Stimulated activated CD4-positive, alpha-beta T cell treated with anti-CD3 and anti-CD28 coated beads, Interleukin-15, amount 100 ng/mL, for 24 hours (primary cell): ENCODE data around the gene SIK2.
A peak's percentile ranks its signal among the peaks of the same experiment; 100 is the strongest.

Experiments
- DNase-seq: peaks from one replicate; pipeline ENCODE4 v3.0.0-alpha.2; 2020

The SIK2 gene

DNA sequence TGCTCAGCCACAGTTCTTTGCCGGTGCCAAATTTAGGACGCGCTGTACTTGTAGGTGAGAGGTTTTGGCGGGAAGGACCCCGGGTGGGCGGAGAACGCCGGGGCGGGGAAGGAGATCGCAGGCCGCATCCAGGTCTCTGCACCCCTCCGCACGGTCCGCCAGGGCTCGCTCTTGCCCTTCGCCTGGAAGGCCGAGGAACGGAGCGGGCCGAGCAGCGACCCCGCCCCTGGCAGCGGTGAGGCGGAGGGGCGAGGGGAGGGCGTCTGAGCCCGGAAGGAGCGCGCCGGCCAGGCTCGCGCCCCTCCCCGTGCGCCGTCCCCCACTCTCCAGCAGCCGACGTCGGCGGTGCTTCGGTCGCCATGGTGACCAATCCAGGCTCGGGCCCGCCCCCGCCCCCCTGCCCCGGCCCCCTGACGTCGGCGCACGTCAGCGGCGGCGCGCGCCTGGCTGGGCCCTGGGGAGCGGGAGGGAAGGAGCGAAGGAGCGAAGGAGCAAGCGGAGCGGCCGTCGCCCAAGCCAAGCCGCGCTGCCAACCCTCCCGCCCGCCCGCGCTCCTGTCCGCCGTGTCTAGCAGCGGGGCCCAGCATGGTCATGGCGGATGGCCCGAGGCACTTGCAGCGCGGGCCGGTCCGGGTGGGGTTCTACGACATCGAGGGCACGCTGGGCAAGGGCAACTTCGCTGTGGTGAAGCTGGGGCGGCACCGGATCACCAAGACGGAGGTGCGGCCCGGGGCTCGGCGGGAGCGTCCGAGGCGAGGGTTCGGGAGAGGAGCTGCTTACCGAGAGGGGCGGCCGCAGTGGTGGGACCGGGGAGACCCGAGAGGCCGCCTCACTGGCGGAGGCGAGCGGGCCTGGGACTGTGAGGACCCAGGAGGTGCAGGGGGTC lies at the start of gene SIK2:
TSS of gene SIK2 (plus strand) at position 471 of the 886 bp plus-strand sequence. CDS start at position 586, 115 bp downstream.
- peak; percentile 94 for DNase-seq

DNA sequence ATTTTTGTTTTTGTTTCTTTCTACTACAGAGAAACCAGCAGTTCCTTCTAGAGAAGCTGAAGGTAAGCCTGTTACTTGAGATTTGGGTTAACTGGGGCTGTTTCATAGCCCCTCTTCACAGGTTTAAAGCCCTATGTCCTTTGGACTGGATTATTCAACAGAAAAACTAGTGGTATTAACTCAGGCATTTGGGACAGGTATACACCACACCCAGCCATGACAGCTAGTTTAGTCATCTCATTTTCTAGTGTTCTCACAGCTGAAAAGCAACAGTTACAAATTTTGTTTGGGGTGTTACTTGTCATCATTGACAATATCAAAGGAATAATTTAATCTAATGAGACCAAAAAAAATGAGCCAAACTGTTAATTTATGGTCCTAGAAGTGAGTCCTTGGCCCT lies 47.7 kb upstream of the SIK2 start:
- no peak for DNase-seq

- no peak for DNase-seq
Measured at GRCh38 chr11:111555255-111555654, 47.0 kb upstream of the SIK2 start.

DNA sequence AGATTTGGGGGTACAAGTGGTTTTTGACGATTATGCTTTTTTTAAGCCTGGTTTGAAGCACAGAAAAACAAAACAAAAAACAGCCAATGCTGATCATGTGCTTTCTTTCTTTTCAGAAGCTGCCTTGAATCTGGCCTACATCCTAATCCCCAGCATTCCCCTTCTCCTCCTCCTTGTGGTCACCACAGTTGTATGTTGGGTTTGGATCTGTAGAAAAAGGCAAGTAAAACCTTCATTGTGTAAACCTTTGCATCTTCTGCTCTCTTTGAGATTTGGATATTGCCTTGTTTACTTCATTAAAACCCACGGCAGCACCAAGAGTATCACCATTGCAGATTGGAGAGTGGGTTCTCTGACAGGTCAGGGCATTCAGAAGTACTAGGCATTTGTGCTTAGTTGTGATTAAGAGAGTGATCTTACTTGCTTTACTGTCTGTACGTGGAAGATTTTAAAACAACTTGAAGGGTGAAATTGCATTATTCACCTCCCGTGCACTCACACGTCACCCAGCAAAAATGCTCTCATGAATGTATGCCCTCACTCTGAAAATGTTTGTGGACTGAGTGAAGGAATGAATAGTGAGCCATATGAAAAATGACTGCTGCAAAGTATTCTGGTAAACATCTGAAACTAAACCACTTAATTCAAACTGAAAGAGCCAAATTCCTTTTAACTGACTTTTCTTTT lies 44.7 kb upstream of the SIK2 start:
- no peak for DNase-seq

- no peak for DNase-seq
Measured at GRCh38 chr11:111559800-111560464, 42.3 kb upstream of the SIK2 start.

DNA sequence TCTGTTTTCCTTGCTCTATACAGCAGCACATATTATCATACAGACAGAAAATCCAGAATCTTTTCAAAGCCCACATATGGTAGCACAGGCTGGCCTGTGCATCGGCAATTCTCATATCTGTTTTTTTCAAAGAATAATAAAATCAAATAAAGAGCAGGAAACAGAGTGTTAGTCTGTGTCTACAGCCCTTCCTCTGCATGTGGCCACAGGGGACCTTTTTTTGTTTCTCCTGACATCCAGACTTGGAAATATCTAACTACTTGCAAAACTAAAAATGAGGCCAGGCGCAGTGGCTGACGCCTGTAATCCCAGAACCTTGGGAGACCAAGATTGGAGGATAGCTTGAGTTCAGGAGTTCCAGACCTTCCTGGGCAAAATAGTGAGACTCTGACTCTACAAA lies 41.4 kb upstream of the SIK2 start:
- no peak for DNase-seq

- no peak for DNase-seq
Measured at GRCh38 chr11:111561306-111561705, 40.9 kb upstream of the SIK2 start.

- no peak for DNase-seq
Measured at GRCh38 chr11:111561791-111562325, 40.4 kb upstream of the SIK2 start.

DNA sequence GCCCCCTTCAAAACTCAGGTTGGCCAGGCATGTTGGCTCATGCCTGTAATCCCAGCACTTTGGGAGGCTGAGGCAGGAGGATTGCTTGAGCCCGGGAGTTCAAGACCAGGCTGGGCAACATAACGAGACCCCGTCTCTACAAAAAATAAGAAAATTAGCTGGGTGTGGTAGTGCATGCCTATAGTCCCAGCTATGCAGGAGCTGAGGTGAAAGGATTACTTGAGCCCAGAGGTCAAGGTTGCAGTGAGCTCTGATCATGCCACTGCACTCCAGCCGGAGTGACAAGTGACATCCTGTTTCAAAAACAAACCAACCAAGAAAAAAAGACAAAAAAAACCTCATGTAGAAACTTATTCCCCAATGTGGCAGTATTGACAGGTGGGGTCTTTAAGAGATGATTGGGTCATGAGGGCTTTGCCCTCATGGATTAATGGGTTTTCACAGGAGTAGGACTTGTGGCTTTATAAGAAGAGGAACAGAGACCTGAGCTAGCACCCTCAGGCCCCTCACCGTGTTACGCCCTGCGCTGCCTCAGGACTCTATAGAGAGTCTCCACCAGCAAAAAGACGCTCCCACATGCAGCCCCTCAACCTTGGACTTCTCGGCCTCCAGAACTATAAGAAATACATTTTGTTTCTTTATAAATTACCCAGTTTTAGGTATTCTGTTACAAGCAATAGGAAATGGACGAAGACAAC lies 39.4 kb upstream of the SIK2 start:
- DNase-seq, result no peak

GRCh38 chr11:111565114-111565720 lies 37.0 kb upstream of the SIK2 start:
- peak; percentile 72 for DNase-seq

GRCh38 chr11:111566324-111566723 lies 35.9 kb upstream of the SIK2 start:
- DNase-seq, result no peak

GRCh38 chr11:111569476-111569875 lies 32.8 kb upstream of the SIK2 start:
- no peak for DNase-seq

DNA sequence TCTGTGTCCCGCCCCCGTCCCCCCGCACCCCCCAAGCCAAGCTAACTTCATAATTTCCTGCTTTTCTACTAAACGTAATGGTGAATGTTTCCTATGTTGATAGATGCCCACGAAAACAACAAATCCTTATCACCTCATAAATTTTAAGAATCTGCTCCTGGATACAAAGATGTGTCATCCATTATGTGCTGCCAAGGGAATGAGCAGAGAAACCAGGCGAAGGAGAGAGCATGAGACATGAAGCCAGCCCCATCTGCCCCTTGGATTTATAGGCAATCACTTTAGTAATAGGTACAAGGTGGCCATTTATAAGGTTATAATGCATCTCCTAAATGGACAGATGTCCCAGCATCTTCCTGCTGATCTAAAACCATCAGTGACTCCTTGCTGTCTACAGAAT lies 31.5 kb upstream of the SIK2 start:
- DNase-seq, result no peak

DNA sequence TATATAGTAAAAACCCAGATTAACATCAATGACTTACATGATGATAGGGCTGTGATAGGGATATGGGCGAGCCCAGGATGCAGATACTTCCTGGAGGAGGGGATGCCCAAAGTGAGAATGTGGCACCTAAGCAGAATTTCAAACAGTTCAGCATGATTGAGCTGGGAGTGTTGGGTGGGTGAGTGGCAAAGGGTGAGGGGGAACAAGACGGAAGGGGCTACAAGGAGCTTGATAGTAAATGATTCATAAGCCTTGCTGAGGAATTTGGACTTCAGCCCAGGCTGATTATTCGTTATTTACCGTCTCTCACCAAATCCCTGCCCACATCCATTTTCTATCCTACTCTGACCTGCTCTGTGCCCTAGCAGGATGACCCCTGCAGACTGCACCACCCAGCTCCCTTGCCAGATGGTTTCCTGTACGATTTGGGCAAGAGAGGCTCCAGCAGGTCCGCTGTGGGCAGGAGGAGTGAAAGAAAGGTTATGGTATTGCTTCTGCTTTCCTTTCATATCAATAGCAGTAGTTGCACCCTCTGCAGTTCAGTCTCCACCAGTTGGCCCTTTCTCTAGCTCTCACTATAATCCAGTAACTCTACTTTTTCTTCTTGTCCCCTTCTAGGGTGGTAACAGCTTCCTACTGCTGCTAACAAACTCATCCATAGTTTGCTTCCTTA lies 30.3 kb upstream of the SIK2 start:
- DNase-seq, result no peak

DNA sequence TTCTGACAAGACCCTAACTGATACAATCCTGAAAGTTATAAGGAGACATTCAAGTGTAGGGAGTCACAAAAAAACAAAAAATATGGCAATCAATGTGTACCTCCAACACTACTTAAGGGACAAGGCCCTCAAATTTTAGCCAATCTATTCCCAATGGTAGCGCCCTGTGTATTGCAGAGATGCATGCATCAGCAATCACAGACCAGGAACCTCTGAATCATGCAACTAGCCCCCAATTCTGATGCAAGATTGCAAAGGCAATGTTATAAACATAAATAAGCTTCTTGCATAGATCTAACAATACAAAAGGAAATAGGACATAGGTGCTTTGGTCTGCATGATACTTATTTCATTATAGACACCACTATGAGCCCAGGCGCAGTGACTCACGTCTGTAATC lies 29.7 kb upstream of the SIK2 start:
- DNase-seq, result no peak

GRCh38 chr11:111573821-111574249 lies 28.4 kb upstream of the SIK2 start:
- no peak for DNase-seq

DNA sequence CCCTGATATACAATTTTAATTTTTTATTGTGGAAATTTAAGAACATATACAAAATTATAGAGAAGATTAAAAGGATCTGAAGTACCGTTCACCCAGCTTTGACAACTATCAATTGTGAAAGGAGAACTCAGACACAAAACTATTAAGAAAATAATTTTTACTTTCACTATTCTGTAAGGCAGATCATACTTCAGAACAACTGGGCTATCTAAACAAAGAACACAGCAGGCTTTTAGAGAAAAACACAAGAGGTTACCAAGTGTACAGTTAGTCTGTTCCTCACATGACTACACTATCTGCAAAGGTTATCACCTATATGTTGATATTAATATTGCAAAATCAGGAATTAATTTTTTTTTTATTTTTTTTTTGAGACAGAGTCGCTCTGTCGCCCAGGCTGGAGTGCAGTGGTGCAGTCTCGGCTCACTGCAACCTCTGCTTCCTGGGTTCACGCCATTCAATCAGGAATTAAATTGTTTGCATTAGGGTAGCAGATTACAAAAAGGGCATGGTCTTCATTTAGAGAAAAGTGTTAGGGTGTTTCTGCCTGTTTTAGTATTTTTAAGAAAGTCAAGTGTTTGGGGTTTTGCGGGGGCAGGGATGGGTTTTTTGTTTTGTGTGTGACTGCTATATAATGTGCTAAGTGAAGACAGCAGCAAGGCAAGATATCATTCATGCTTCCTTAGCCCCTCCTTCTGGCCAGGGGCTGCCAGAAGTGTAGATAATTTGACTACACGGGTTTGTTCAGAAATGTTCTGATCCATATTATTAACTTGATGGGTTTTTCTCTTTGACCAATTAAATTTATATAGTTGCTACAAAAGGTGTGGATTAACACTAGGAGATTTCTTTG lies 27.6 kb upstream of the SIK2 start:
- DNase-seq, result no peak

DNA sequence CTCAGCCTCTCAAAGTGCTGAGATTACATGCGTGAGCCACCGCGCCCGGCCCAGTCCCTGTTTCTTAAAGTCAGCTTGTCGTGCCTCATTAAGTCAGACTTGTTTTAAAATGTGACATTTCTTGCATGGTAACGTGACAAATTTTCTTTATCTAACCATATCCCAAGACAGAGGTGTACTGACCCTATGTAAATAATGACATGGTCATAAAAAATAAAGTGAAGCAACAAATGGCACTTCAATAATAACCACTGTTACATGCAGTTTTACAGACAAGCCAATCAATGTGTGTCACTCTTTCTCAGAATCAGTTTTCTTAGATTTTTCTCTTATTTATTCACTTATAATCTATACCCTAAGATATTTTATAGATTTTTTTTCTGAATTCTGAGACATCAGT lies 26.5 kb upstream of the SIK2 start:
- no peak for DNase-seq

DNA sequence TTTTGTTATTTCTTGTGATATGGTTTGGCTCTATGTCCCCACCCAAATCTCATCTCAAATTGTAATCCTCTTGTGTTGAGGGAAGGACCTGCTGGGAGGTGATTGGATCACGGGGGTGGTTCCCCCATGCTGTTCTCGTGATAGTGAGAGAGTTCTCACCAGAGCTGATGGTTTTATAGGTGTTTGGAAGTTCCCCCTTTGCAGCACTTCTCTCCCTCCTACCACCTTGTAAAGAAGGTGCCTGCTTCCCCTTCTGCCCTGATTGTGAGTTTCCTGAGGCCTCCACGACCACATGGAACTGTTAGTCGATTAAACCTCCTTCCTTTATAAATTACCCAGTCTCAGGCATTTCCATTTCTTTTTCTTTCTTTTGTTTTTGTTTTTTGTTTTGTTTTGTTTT lies 24.4 kb upstream of the SIK2 start:
- DNase-seq, result no peak

GRCh38 chr11:111581341-111581740 lies 20.9 kb upstream of the SIK2 start:
- no peak for DNase-seq

DNA sequence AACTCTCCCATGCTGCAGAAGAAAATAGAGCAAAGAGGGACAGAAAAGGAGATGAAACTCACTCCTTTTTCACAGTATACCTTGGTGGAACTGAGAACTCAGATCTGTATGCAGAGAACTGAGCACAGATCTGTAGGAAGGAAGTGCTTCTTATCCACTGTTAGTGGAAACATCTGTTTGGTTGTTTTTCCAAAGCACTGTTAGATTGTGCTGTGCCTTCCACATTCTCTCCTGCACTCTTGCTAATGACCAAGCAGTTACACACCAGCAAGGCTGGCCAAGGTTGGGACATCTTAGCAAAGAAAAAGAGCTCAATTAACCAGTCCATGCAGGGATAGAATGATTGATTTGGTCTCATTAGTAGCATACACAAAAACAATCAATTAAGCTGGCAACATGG lies 20.1 kb upstream of the SIK2 start:
- DNase-seq, result no peak
